WTC11 (cell line): Measurements from ENCODE around the gene PITX1. TPM values are rescaled to one million over a fixed set of nuclear protein-coding genes. Genes with fewer than 3 reads are reported as not detected.

ENCODE experiments used
- ATAC-seq: fragments of 200-7000 bp; cut with Tn5 transposase; 2 replicates; pipeline ENCODE4 v1.10.0; 2021; ENCODE audit warnings: mild to moderate bottlenecking, moderate library complexity
- CTCF ChIA-PET: fragments of 300-600 bp; sonication (Branson Sonifier 250); formaldehyde crosslinking; loops from one replicate; lab custom pipeline; 2021; ENCODE audit warnings: antibody characterized with exemption; lab: Charles Lee
- POLR2A ChIA-PET: fragments of 350-600 bp; sonication (Branson Sonifier 250); formaldehyde crosslinking; loops from one replicate; lab custom pipeline; 2021; ENCODE audit warnings: antibody characterized with exemption; lab: Charles Lee
- DNase-seq: peaks from one replicate; pipeline ENCODE4 v3.0.0; 2021; ENCODE audit warnings: low spot score
- H3K27ac Mint-ChIP-seq: 2 replicates; pipeline ENCODE4 v1.8.0; 2021; ENCODE audit warnings: mixed read lengths
- H3K27me3 Mint-ChIP-seq: 2 replicates; pipeline ENCODE4 v1.8.0; 2021; ENCODE audit warnings: low read depth, mild to moderate bottlenecking, moderate library complexity, mixed read lengths
- H3K36me3 Mint-ChIP-seq: 2 replicates; pipeline ENCODE4 v1.8.0; 2021; ENCODE audit warnings: mixed read lengths
- H3K4me1 Mint-ChIP-seq: 2 replicates; pipeline ENCODE4 v1.8.0; 2022; ENCODE audit warnings: mixed read lengths
- H3K4me3 Mint-ChIP-seq: 2 replicates; pipeline ENCODE4 v1.8.0; 2021; ENCODE audit warnings: mild to moderate bottlenecking, moderate library complexity, mixed read lengths
- H3K9me3 Mint-ChIP-seq: 2 replicates; pipeline ENCODE4 v1.8.0; 2021; ENCODE audit warnings: mixed read lengths
- CBFB ChIP-seq: sonication (generic); formaldehyde crosslinking; IDR thresholded peaks from 2 replicates; pipeline ENCODE4 v1.8.1; 2022; ENCODE audit warnings: mild to moderate bottlenecking, low read depth, missing genetic modification reagents
- ELF4 ChIP-seq: sonication (generic); formaldehyde crosslinking; IDR thresholded peaks from 2 replicates; pipeline ENCODE4 v1.8.1; 2022; ENCODE audit warnings: low read depth, mild to moderate bottlenecking, moderate library complexity, missing genetic modification reagents
- IRF2 ChIP-seq: sonication (generic); formaldehyde crosslinking; IDR thresholded peaks from 2 replicates; pipeline ENCODE4 v1.8.0; 2022; ENCODE audit warnings: low read depth, missing genetic modification reagents, borderline replicate concordance
- JUN ChIP-seq: sonication (generic); formaldehyde crosslinking; IDR thresholded peaks from 2 replicates; pipeline ENCODE4 v1.8.0; 2023; ENCODE audit warnings: mild to moderate bottlenecking, missing genetic modification reagents
- RELA ChIP-seq: sonication (generic); formaldehyde crosslinking; IDR thresholded peaks from 2 replicates; pipeline ENCODE4 v1.8.1; 2022; ENCODE audit warnings: missing genetic modification reagents, mild to moderate bottlenecking, borderline replicate concordance
- SMAD3 ChIP-seq: sonication (generic); formaldehyde crosslinking; IDR thresholded peaks from 2 replicates; pipeline ENCODE4 v1.8.0; 2022; ENCODE audit warnings: missing genetic modification reagents, mild to moderate bottlenecking, borderline replicate concordance
- SMAD4 ChIP-seq: sonication (generic); formaldehyde crosslinking; IDR thresholded peaks from 2 replicates; pipeline ENCODE4 v1.8.0; 2022; ENCODE audit warnings: mild to moderate bottlenecking, missing genetic modification reagents
- ZNF219 ChIP-seq: sonication (generic); formaldehyde crosslinking; IDR thresholded peaks from 2 replicates; pipeline ENCODE4 v1.8.0; 2023; ENCODE audit warnings: missing genetic modification reagents, mild to moderate bottlenecking, borderline replicate concordance
- ZNF232 ChIP-seq: sonication (generic); formaldehyde crosslinking; IDR thresholded peaks from 2 replicates; pipeline ENCODE4 v1.8.0; 2022; ENCODE audit warnings: mild to moderate bottlenecking, missing genetic modification reagents
- ZNF671 ChIP-seq: fragments of 250-450 bp; sonication (Bioruptor Pico); IDR thresholded peaks from 2 replicates; pipeline ENCODE4 v1.8.0; 2021; ENCODE audit warnings: mild to moderate bottlenecking
- total RNA-seq: library from RNA; stranded (reverse); gene quantifications from 3 replicates; pipeline ENCODE4 v1.2.3, GENCODE V29; 2021
- TF ChIP-seq, protein P1 (sequence below): sonication (generic); formaldehyde crosslinking; IDR thresholded peaks from 2 replicates; pipeline ENCODE4 v1.8.1; 2023; ENCODE audit warnings: mild to moderate bottlenecking, missing genetic modification reagents, moderate library complexity
- TF ChIP-seq, protein P2 (sequence below): fragments of 250-450 bp; sonication (Bioruptor Pico); IDR thresholded peaks from 2 replicates; pipeline ENCODE4 v1.9.0; 2021; ENCODE audit warnings: mild to moderate bottlenecking, borderline replicate concordance
- TF ChIP-seq, protein P3 (sequence below): sonication (generic); formaldehyde crosslinking; IDR thresholded peaks from 2 replicates; pipeline ENCODE4 v1.8.0; 2022; ENCODE audit warnings: mild to moderate bottlenecking, missing genetic modification reagents
- TF ChIP-seq, protein P4 (sequence below): sonication (generic); formaldehyde crosslinking; IDR thresholded peaks from 2 replicates; pipeline ENCODE4 v1.8.0; 2022; ENCODE audit warnings: mild to moderate bottlenecking, missing genetic modification reagents
- TF ChIP-seq, protein P5 (sequence below): sonication (generic); formaldehyde crosslinking; IDR thresholded peaks from 2 replicates; pipeline ENCODE4 v1.8.0; 2023; ENCODE audit warnings: missing genetic modification reagents, mild to moderate bottlenecking, borderline replicate concordance

The PITX1 gene
- total RNA-seq, 1 experiment from 2014 or later: 0.13 TPM

DNA sequence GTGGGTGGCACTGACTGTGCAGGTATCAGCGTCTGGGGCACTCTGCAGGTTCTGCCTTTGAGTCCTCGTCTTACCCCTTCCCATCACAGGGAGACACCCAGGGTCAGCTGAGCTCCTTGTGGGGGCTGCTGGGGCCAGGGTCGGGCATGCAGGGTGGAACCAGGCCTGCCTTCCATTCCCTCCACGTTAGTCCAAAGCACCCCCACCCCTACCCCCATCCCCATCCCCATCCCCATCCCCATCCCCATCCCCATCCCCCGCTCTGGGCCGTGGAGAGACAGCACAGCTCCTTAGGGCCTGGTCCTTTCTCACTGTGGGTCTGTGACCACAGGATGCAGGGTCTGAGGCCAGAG lies 1.6 kb upstream of the PITX1 start (continued):
- TF ChIP-seq RELA: no peak
- TF ChIP-seq IRF2: no peak
- TF ChIP-seq ZNF671 (CRISPR knock-in tag): no peak
- TF ChIP-seq ZNF232 (CRISPR knock-in tag): no peak
- no peak for TF ChIP-seq SMAD3
- TF ChIP-seq, protein P1, sequence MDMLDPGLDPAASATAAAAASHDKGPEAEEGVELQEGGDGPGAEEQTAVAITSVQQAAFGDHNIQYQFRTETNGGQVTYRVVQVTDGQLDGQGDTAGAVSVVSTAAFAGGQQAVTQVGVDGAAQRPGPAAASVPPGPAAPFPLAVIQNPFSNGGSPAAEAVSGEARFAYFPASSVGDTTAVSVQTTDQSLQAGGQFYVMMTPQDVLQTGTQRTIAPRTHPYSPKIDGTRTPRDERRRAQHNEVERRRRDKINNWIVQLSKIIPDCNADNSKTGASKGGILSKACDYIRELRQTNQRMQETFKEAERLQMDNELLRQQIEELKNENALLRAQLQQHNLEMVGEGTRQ: no peak

DNA sequence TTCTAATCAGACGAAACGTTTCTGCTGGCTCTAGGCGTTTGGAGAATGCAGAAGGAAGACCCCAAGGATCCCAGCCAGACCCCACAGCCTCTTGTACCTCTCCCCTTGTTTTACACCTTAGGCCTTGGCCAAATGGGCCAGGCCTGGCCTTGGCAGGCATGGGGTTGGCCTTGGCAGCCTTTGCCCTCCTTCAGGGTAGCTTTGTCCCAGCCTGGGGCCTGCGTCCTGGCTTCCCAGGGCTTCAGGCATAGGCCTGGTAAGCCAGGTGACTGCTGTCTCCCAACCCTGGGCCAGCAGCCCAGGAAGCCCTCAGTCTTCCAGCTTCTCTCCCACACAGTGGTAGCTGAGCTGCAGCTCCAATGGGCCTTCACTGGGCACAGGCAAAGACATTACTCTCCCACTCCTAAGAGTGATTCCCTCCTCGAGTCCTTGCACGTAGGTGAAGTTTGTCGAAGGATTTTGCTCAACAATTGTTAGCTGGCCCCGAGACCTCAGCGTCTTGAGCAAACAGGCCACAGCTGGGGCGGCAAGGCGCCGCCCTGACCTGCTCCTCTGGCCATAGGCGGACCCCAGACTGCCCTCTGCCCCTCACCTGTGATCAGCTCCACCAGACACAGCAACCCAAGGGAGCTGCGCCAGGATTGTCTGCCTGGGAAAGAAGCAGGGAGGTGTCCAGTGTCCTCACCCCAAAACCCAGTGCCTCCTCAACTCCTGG lies 1.1 kb upstream of the PITX1 start:
- peak overlapping the region; percentile 79 for H3K4me3 Mint-ChIP-seq
- POLR2A ChIA-PET: interaction anchor here (1.7 kb wide), 1 partner anchor 18 kb away, joined by 4 read pairs; no protein-coding TSS in a partner anchor
- H3K4me1 Mint-ChIP-seq: peaks cover 42% of the 10 kb centered on the region
- ATAC-seq (no peak), DNase-seq (no peak)
- no peaks in the 10 kb centered on the region for H3K9me3 Mint-ChIP-seq
- CTCF ChIA-PET: interaction anchor here (1.0 to 1.4 kb wide), 5 partner anchors 118 to 156 kb away, joined by 3 to 9 read pairs (median 4); partner anchors contain the start of gene PCBD2
- H3K27ac Mint-ChIP-seq: no peak overlapping the region
- H3K27me3 Mint-ChIP-seq: peaks cover 92% of the 10 kb centered on the region
- TF ChIP-seq, protein P2, sequence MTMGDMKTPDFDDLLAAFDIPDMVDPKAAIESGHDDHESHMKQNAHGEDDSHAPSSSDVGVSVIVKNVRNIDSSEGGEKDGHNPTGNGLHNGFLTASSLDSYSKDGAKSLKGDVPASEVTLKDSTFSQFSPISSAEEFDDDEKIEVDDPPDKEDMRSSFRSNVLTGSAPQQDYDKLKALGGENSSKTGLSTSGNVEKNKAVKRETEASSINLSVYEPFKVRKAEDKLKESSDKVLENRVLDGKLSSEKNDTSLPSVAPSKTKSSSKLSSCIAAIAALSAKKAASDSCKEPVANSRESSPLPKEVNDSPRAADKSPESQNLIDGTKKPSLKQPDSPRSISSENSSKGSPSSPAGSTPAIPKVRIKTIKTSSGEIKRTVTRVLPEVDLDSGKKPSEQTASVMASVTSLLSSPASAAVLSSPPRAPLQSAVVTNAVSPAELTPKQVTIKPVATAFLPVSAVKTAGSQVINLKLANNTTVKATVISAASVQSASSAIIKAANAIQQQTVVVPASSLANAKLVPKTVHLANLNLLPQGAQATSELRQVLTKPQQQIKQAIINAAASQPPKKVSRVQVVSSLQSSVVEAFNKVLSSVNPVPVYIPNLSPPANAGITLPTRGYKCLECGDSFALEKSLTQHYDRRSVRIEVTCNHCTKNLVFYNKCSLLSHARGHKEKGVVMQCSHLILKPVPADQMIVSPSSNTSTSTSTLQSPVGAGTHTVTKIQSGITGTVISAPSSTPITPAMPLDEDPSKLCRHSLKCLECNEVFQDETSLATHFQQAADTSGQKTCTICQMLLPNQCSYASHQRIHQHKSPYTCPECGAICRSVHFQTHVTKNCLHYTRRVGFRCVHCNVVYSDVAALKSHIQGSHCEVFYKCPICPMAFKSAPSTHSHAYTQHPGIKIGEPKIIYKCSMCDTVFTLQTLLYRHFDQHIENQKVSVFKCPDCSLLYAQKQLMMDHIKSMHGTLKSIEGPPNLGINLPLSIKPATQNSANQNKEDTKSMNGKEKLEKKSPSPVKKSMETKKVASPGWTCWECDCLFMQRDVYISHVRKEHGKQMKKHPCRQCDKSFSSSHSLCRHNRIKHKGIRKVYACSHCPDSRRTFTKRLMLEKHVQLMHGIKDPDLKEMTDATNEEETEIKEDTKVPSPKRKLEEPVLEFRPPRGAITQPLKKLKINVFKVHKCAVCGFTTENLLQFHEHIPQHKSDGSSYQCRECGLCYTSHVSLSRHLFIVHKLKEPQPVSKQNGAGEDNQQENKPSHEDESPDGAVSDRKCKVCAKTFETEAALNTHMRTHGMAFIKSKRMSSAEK: no peak
- TF ChIP-seq JUN (CRISPR knock-in tag): no peak
- no peaks in the 10 kb centered on the region for H3K36me3 Mint-ChIP-seq

DNA sequence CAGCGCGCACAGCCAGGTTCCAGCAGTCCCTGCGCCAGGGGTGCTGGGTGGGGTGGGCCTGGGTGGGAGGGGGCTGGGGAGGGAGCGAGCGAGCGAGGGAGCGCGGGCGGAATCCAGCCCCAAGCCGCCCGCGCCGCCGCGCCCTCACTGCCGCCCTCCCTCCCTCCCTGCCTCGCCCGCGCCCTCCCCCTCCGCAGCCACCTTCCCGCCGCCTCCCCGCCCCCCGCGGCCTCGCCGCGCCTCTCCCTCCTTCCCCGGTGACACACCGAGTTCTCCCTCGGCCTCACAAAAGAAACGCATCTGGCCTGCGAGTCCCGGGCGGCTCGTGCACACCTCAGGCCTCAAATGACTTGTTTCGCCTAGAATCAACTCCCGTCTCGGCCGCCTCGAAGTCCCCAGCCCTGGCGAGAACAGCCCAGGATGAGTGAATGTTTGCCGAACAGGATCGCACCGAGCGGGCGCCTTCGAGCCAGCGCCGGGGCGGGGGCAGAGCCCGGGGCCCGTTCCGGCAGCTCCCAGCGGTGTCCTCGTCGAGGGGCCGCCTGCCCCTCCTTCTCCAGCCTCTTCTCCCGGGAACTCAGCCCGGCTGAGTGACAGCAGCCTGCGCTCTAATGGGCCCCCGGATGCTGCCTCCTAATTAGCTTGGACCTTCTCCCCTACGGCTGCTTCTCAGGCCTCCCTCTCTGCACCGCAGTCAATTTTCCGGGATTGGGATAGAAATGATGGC lies 371 bp upstream of the PITX1 start:
- no peaks in the 10 kb centered on the region for H3K36me3 Mint-ChIP-seq
- CTCF ChIA-PET: interaction anchor here (1.2 to 1.4 kb wide), 4 partner anchors 118 to 157 kb away, joined by 4 to 9 read pairs (median 5); partner anchors contain the start of gene PCBD2
- TF ChIP-seq, protein P3, sequence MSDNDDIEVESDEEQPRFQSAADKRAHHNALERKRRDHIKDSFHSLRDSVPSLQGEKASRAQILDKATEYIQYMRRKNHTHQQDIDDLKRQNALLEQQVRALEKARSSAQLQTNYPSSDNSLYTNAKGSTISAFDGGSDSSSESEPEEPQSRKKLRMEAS (CRISPR knock-in tag): peak; percentile 23; the same call in 1 of the 2 replicates
- TF ChIP-seq SMAD4: no peak
- peak overlapping the region; percentile 79 for H3K4me3 Mint-ChIP-seq
- DNase-seq (peak; percentile 65), ATAC-seq (peak; percentile 15)
- no peaks in the 10 kb centered on the region for H3K9me3 Mint-ChIP-seq
- POLR2A ChIA-PET: interaction anchor here (1.7 kb wide), 1 partner anchor 19 kb away, joined by 4 read pairs; no protein-coding TSS in a partner anchor
- no peak overlapping the region for H3K27ac Mint-ChIP-seq
- H3K27me3 Mint-ChIP-seq: peaks cover 94% of the 10 kb centered on the region
- peaks cover 47% of the 10 kb centered on the region for H3K4me1 Mint-ChIP-seq

DNA sequence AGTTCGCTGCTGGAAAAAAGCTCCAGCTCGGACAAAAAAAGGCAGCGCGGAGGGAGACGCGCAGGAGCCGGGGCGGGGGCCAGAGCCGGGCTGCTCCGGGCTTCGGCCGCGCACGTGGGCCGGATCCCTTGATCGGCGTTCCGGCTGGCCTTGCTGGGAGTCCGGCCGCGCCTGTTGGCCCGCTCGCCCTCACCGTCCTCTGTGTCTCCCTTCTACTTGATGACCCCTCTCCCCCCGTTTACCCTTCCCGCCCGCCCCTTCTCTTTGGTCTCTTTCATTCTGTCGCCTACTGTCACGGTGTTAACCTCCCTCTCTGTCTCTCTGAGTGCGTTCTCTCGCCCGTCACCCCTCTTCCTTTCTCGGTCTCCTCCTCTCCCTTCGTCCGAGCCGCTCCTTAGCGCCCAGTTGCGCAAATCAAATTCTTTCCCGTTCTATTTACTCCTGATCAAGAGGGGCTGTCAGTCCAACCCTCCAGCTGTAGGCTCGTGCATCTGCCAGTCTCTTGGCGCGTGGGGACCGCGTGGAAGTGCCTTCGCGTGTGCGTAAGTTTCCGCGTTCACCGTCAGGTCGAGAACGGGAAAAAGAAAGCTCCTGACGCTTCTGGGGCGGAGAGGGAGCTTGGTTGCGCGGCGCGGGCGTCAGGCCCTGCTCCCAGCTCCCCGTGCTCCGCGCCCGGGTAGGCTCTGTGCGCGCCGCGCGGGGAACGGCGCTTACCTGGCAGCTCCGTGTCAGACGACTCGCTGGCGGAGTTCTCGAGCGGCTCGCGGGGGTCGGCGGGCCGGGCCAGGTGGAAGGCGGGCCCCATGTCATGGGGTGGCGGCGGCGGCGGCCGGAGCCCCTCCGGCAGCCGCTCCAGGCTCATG lies 798 bp downstream of the PITX1 start:
- H3K9me3 Mint-ChIP-seq: no peaks in the 10 kb centered on the region
- peak; percentile 60 for DNase-seq
- ATAC-seq: no peak
- peaks cover 47% of the 10 kb centered on the region for H3K4me1 Mint-ChIP-seq
- peaks cover 94% of the 10 kb centered on the region for H3K27me3 Mint-ChIP-seq
- no peaks in the 10 kb centered on the region for H3K36me3 Mint-ChIP-seq
- POLR2A ChIA-PET: no interaction called here
- CTCF ChIA-PET: interaction anchor here (1.0 to 1.7 kb wide), 2 partner anchors 10 to 158 kb away, joined by 3 to 4 read pairs; no protein-coding TSS in a partner anchor
- H3K4me3 Mint-ChIP-seq: peak overlapping the region; percentile 56
- H3K27ac Mint-ChIP-seq: no peak overlapping the region
- TF ChIP-seq CBFB (no peak), ZNF219 (CRISPR knock-in tag) (no peak), ELF4 (CRISPR knock-in tag) (no peak)
- TF ChIP-seq, protein P4, sequence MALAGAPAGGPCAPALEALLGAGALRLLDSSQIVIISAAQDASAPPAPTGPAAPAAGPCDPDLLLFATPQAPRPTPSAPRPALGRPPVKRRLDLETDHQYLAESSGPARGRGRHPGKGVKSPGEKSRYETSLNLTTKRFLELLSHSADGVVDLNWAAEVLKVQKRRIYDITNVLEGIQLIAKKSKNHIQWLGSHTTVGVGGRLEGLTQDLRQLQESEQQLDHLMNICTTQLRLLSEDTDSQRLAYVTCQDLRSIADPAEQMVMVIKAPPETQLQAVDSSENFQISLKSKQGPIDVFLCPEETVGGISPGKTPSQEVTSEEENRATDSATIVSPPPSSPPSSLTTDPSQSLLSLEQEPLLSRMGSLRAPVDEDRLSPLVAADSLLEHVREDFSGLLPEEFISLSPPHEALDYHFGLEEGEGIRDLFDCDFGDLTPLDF: no peak
- TF ChIP-seq, protein P5, sequence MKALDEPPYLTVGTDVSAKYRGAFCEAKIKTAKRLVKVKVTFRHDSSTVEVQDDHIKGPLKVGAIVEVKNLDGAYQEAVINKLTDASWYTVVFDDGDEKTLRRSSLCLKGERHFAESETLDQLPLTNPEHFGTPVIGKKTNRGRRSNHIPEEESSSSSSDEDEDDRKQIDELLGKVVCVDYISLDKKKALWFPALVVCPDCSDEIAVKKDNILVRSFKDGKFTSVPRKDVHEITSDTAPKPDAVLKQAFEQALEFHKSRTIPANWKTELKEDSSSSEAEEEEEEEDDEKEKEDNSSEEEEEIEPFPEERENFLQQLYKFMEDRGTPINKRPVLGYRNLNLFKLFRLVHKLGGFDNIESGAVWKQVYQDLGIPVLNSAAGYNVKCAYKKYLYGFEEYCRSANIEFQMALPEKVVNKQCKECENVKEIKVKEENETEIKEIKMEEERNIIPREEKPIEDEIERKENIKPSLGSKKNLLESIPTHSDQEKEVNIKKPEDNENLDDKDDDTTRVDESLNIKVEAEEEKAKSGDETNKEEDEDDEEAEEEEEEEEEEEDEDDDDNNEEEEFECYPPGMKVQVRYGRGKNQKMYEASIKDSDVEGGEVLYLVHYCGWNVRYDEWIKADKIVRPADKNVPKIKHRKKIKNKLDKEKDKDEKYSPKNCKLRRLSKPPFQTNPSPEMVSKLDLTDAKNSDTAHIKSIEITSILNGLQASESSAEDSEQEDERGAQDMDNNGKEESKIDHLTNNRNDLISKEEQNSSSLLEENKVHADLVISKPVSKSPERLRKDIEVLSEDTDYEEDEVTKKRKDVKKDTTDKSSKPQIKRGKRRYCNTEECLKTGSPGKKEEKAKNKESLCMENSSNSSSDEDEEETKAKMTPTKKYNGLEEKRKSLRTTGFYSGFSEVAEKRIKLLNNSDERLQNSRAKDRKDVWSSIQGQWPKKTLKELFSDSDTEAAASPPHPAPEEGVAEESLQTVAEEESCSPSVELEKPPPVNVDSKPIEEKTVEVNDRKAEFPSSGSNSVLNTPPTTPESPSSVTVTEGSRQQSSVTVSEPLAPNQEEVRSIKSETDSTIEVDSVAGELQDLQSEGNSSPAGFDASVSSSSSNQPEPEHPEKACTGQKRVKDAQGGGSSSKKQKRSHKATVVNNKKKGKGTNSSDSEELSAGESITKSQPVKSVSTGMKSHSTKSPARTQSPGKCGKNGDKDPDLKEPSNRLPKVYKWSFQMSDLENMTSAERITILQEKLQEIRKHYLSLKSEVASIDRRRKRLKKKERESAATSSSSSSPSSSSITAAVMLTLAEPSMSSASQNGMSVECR (CRISPR knock-in tag): no peak
